ENCODE results near the gene TSC22D2. TPM values are rescaled to one million over a fixed set of nuclear protein-coding genes. Genes with fewer than 3 reads are reported as not detected.

TSC22D2 gene
- total RNA-seq, 2 experiments from 2014 or later = 47.3 to 49.3 TPM

DNA sequence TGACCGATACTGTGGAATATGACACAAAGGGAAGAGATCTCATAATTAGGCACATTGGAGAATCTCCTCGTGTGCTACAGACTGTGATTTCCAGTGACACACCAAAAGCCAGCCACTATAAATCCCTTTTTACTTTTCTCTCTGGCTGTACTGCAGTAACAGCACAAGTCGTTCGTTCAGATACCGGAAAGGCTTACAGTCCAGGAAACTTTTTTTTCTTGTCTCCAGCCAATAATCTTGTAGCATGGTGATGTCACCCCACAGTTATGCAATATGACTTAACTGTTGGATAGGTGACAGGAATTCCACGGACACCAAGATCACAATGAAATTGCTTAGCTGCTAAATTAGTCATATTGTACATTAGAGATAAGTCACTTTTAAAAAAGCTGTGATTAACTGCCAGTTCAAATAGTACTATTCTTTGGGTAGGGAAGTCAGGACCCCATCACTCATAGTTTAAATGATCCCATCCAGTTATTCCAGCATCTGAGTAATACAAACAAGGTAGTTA lies 36.3 kb upstream of the TSC22D2 start:
- Mint-ChIP-seq H3K4me3 (no peak overlapping the region), H3K9me3 (no peaks in the 10 kb centered on the region), H3K4me1 (ENCODE audit: low read depth) (no peaks in the 10 kb centered on the region), H3K27ac (no peak overlapping the region), H3K36me3 (ENCODE audit: low read depth) (no peaks in the 10 kb centered on the region), H3K27me3 (no peaks in the 10 kb centered on the region)
- Histone ChIP-seq H3K36me3 (ENCODE audit: insufficient read depth, low read length) (no peaks in the 10 kb centered on the region), H3K27me3 (ENCODE audit: control insufficient read depth in 1 of 2, insufficient read depth in 2 of 2, low read length in 2 of 2) (no peaks in the 10 kb centered on the region), H3K4me3 (ENCODE audit: low read length) (no peak overlapping the region), H3K9me3 (ENCODE audit: control insufficient read depth in 1 of 2, insufficient read depth in 1 of 2, low read length in 2 of 2) (no peaks in the 10 kb centered on the region), H3K27ac (ENCODE audit: low read depth in 1 of 2, low read length in 2 of 2) (no peak overlapping the region), H3K4me1 (ENCODE audit: insufficient read depth, low read length) (no peaks in the 10 kb centered on the region)
- POLR2A ChIA-PET = no interaction called here
- ATAC-seq (ENCODE audit: poor library complexity) (no peak), DNase-seq (peak in 2 of 14 experiments; percentile 8 to 18)
- CTCF ChIA-PET = no interaction called here
- intact Hi-C loops (cut with DNase I, micrococcal nuclease) = loop anchor here in 1 of 2 experiments (5.0 kb wide), 1 partner anchor 41 kb away; no protein-coding TSS in a partner anchor
- TF ChIP-seq, protein P1, sequence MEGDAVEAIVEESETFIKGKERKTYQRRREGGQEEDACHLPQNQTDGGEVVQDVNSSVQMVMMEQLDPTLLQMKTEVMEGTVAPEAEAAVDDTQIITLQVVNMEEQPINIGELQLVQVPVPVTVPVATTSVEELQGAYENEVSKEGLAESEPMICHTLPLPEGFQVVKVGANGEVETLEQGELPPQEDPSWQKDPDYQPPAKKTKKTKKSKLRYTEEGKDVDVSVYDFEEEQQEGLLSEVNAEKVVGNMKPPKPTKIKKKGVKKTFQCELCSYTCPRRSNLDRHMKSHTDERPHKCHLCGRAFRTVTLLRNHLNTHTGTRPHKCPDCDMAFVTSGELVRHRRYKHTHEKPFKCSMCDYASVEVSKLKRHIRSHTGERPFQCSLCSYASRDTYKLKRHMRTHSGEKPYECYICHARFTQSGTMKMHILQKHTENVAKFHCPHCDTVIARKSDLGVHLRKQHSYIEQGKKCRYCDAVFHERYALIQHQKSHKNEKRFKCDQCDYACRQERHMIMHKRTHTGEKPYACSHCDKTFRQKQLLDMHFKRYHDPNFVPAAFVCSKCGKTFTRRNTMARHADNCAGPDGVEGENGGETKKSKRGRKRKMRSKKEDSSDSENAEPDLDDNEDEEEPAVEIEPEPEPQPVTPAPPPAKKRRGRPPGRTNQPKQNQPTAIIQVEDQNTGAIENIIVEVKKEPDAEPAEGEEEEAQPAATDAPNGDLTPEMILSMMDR (IDR thresholded peaks at IDR 0.05) = no peak

DNA sequence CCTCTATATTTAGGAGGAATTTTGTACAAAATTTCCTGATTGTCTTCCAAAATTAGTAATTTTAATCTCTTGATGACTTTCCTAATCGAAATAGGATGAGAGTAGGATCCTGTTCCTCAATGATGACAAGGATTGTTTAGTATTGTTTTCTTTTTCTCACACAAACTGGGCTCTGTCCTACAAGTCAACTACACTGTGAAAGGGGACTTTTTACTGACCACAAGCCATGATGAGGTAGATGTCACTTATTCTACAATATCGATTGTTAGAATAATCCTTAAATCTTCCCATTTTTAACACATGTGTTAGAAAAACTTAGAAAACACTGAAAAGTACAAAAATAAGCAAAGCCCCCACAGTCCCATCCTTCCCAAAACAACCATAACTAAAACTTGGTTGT lies 35.8 kb upstream of the TSC22D2 start:
- TF ChIP-seq, protein P1 (IDR thresholded peaks at IDR 0.05) = no peak
- Histone ChIP-seq H3K36me3 (ENCODE audit: insufficient read depth, low read length) (no peaks in the 10 kb centered on the region), H3K9me3 (ENCODE audit: control insufficient read depth in 1 of 2, insufficient read depth in 1 of 2, low read length in 2 of 2) (no peaks in the 10 kb centered on the region), H3K4me3 (ENCODE audit: low read length) (no peak overlapping the region), H3K27me3 (ENCODE audit: control insufficient read depth in 1 of 2, insufficient read depth in 2 of 2, low read length in 2 of 2) (no peaks in the 10 kb centered on the region), H3K27ac (ENCODE audit: low read depth in 1 of 2, low read length in 2 of 2) (no peak overlapping the region), H3K4me1 (ENCODE audit: insufficient read depth, low read length) (no peaks in the 10 kb centered on the region)
- ChIA-PET POLR2A (no interaction called here), CTCF (interaction anchor here (1.1 kb wide), 1 partner anchor 123 kb away, joined by 3 read pairs; no protein-coding TSS in a partner anchor)
- Mint-ChIP-seq H3K4me1 (ENCODE audit: low read depth) (no peaks in the 10 kb centered on the region), H3K27me3 (no peaks in the 10 kb centered on the region), H3K9me3 (no peaks in the 10 kb centered on the region), H3K36me3 (ENCODE audit: low read depth) (no peaks in the 10 kb centered on the region), H3K4me3 (no peak overlapping the region), H3K27ac (no peak overlapping the region)
- intact Hi-C loops (cut with DNase I, micrococcal nuclease) = loop anchor here in 1 of 2 experiments (5.0 kb wide), 1 partner anchor 40 kb away; no protein-coding TSS in a partner anchor
- no peak for ATAC-seq (ENCODE audit: poor library complexity)
- no peak for DNase-seq

DNA sequence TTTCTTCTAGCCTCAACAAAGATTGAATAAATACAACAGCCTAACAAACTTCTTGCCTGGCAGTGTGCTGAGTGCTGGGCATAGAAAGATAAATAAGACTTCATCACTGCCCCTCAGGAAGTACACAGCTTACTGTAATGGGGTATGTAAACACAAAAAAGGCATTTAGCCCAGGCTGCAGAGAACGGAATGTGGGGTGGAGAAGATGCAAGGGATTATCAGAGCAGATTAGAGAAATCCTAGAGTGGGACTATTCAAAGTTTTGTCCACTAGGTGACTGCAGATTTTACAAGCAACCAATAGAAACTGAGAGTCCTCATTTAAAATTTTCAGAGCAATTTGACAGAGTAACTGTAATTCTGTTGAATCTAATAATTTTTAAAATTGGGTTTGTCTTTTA lies 35.4 kb upstream of the TSC22D2 start:
- Histone ChIP-seq H3K27me3 (ENCODE audit: control insufficient read depth in 1 of 2, insufficient read depth in 2 of 2, low read length in 2 of 2) (no peaks in the 10 kb centered on the region), H3K36me3 (ENCODE audit: insufficient read depth, low read length) (no peaks in the 10 kb centered on the region), H3K4me1 (ENCODE audit: insufficient read depth, low read length) (no peaks in the 10 kb centered on the region), H3K9me3 (ENCODE audit: control insufficient read depth in 1 of 2, insufficient read depth in 1 of 2, low read length in 2 of 2) (no peaks in the 10 kb centered on the region), H3K4me3 (ENCODE audit: low read length) (no peak overlapping the region), H3K27ac (ENCODE audit: low read depth in 1 of 2, low read length in 2 of 2) (no peak overlapping the region)
- ChIA-PET CTCF (interaction anchor here (1.1 kb wide), 1 partner anchor 123 kb away, joined by 3 read pairs; no protein-coding TSS in a partner anchor), POLR2A (no interaction called here)
- Mint-ChIP-seq H3K4me1 (ENCODE audit: low read depth) (no peaks in the 10 kb centered on the region), H3K27ac (no peak overlapping the region), H3K4me3 (no peak overlapping the region), H3K27me3 (no peaks in the 10 kb centered on the region), H3K36me3 (ENCODE audit: low read depth) (no peaks in the 10 kb centered on the region), H3K9me3 (no peaks in the 10 kb centered on the region)
- TF ChIP-seq, protein P1 (IDR thresholded peaks at IDR 0.05) = no peak
- ATAC-seq (ENCODE audit: poor library complexity) (no peak), DNase-seq (peak in 1 of 14 experiments; percentile 21)
- intact Hi-C loops (cut with DNase I, micrococcal nuclease) = loop anchor here in 1 of 2 experiments (5.0 kb wide), 1 partner anchor 40 kb away; no protein-coding TSS in a partner anchor

All from CD4-positive, alpha-beta T cell (primary cell).